AG09319 (cell line): ENCODE data around the gene HRH4.

Experiments used
- DNase-seq: peaks from one replicate; pipeline ENCODE4 v3.0.0-alpha.2; 2010; ENCODE audit warnings: low read depth; ENCODE audit errors: extremely low read depth
- CTCF ChIP-seq: IDR thresholded peaks from 2 replicates; pipeline ENCODE4 v1.5.1; 2011; ENCODE audit warnings: low read depth, mild to moderate bottlenecking, inconsistent platforms, low read length, moderate library complexity

The HRH4 gene

GRCh38 chr18:24465486-24465885 is 5.0 kb downstream of the HRH4 start:
- no peak for TF ChIP-seq CTCF
- DNase-seq = no peak

GRCh38 chr18:24466771-24467170 is 6.3 kb downstream of the HRH4 start:
- TF ChIP-seq CTCF = no peak
- no peak for DNase-seq

- TF ChIP-seq CTCF = no peak
- no peak for DNase-seq
Measured at GRCh38 chr18:24470022-24470618, 9.7 kb downstream of the HRH4 start.

- TF ChIP-seq CTCF = no peak
- no peak for DNase-seq
Measured at GRCh38 chr18:24470805-24471204, 10.4 kb downstream of the HRH4 start.

- no peak for DNase-seq
- TF ChIP-seq CTCF = no peak
Measured at GRCh38 chr18:24472591-24472990, 12.2 kb downstream of the HRH4 start.

- no peak for TF ChIP-seq CTCF
Measured at GRCh38 chr18:24474406-24474805, 14.0 kb downstream of the HRH4 start.

GRCh38 chr18:24475926-24476589 is 15.6 kb downstream of the HRH4 start:
- no peak for TF ChIP-seq CTCF
- DNase-seq = no peak

More at GRCh38 chr18:24474406-24474805, 14.0 kb downstream of the HRH4 start:
- DNase-seq = no peak
